NB4 (cell line): ENCODE data around the gene FSD1L.

Experiments used
- DNase-seq: peaks from one replicate; pipeline ENCODE4 v3.0.0; 2010; ENCODE audit warnings: low read depth
- H3K4me3 ChIP-seq: one replicate; pipeline ENCODE4 v1.5.1; 2011; ENCODE audit warnings: mild to moderate bottlenecking, low read depth, low read length, moderate library complexity
- MYC ChIP-seq: IDR thresholded peaks from 2 replicates; pipeline ENCODE4 v1.6.1; 2011; ENCODE audit warnings: low read depth, low read length
- POLR2A ChIP-seq: IDR thresholded peaks from 2 replicates; pipeline ENCODE4 v1.6.1; 2011; ENCODE audit warnings: mild to moderate bottlenecking; ENCODE audit not compliant: insufficient read length; ENCODE audit errors: extremely low read depth
- TF ChIP-seq, protein P1 (sequence below): IDR thresholded peaks from 2 replicates; pipeline ENCODE4 v1.6.1; 2011; ENCODE audit warnings: low read depth, low read length
- TF ChIP-seq, protein P2 (sequence below): IDR thresholded peaks from one replicate; pipeline ENCODE4 v1.5.1; 2012; ENCODE audit warnings: low read depth, low read length

Gene FSD1L

DNA sequence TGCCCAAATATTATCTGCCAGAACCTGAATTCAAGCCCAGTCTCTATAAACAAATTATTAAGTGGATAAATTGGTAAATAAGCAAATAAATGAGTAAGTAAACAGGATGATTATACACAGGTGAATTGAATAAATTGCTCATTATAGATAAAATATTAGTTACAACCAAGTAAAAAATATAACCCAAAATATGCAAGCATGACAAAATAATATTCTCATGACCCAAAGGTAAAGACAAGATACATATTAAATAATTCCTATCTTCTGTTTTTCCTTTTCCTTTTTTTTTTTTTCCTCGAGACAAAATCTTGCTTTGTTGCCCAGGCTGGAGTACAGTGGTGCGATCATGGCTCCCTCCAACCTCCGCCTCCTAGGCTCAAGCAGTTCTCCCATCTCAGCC lies 21.2 kb upstream of the FSD1L start:
- H3K4me3 ChIP-seq = no peak overlapping the region
- DNase-seq = no peak
- TF ChIP-seq, protein P1, sequence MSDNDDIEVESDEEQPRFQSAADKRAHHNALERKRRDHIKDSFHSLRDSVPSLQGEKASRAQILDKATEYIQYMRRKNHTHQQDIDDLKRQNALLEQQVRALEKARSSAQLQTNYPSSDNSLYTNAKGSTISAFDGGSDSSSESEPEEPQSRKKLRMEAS = no peak
- TF ChIP-seq MYC (no peak), POLR2A (no peak)
- TF ChIP-seq, protein P2, sequence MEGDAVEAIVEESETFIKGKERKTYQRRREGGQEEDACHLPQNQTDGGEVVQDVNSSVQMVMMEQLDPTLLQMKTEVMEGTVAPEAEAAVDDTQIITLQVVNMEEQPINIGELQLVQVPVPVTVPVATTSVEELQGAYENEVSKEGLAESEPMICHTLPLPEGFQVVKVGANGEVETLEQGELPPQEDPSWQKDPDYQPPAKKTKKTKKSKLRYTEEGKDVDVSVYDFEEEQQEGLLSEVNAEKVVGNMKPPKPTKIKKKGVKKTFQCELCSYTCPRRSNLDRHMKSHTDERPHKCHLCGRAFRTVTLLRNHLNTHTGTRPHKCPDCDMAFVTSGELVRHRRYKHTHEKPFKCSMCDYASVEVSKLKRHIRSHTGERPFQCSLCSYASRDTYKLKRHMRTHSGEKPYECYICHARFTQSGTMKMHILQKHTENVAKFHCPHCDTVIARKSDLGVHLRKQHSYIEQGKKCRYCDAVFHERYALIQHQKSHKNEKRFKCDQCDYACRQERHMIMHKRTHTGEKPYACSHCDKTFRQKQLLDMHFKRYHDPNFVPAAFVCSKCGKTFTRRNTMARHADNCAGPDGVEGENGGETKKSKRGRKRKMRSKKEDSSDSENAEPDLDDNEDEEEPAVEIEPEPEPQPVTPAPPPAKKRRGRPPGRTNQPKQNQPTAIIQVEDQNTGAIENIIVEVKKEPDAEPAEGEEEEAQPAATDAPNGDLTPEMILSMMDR = no peak

DNA sequence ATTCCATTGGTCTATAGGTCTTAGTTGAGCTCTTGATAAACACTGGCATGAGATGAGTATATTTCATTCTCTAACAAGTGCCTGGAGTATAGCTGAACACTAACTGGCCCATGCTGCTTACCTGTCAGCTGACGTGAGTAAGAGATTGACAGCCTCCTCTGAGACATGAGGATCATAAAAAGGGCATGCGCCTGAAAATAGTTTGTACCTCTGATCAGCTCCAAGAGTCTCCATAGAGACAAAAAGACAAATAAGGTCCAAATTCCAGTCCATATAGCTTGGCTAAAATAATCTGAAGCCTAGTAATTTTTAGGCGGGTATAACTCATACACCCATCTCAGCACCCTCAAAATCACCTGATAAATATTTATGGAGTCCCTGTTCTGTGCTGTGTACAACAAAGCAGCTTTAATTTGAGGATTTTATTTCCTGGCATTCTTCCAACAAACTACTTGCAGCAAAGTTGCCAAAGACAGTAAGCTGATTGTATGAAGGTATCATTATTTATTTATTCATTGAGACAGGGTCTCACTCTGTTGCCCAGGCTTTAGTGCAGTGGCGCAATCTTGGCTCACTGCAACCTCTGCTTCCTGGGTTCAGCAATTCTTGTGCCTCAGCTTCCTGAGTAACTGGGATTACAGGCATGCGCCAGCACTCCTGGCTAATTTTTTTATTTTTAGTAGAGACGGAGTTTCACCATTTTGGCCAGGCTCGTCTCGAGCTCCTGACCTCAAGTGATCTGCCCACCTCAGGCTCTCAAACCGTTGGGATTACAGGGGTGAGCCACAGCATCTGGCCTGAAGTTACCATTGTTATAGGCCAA lies 16.2 kb upstream of the FSD1L start:
- TF ChIP-seq, protein P2 = no peak
- no peak for TF ChIP-seq POLR2A
- DNase-seq = no peak
- H3K4me3 ChIP-seq = no peak overlapping the region

DNA sequence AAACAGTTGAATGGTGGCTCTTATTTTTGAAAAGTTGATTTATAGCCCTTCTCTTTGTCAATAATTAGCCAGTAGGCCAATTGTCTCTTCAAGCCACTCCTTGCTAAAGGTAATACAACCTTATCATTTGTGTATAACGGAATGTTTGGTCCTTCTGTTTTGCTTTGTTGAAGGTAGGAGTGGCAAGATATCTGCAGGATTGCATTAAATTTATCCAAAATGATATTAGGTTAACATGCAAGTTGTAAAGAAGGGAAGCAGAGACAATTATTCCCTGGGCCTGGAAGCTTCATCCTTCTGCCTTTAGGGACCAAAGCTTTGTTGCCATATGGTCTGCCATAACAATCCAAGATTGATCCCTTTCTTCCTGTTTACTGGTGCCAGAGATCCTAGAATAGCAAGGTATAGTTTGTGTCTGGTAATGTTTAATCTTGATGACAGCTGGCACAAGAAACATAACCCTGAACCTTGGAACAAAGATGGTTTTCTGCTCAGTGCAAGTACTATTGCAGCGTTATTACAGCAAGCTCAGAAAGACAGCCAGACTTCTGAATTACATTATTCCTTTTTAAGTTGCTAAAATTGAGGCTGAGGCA lies 15.5 kb upstream of the FSD1L start:
- H3K4me3 ChIP-seq = no peak overlapping the region
- DNase-seq = no peak
- TF ChIP-seq, protein P1 = no peak
- TF ChIP-seq MYC = no peak
- no peak for TF ChIP-seq POLR2A
- TF ChIP-seq, protein P2 = no peak

DNA sequence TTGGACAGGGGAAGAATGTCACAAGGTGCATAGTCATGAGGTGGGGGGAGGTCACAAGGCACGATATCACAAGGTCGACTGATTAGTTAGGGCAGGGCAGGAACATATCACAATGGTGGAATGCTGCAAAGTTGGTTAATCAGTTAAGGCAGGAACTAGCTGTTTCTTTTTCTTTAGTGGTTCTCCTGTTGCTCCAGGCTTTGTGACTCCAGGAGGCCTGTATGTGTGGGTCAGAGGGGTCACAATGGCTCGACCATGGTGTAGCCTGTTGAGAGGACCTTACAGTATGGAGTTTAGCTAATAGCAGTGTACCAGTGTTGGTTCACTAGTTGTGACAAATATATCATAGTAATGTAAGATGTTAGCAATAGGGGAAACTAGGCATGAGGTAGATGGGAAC lies 12.4 kb upstream of the FSD1L start:
- H3K4me3 ChIP-seq = no peak overlapping the region
- TF ChIP-seq POLR2A (no peak), MYC (no peak)
- TF ChIP-seq, protein P2 = no peak
- no peak for DNase-seq

DNA sequence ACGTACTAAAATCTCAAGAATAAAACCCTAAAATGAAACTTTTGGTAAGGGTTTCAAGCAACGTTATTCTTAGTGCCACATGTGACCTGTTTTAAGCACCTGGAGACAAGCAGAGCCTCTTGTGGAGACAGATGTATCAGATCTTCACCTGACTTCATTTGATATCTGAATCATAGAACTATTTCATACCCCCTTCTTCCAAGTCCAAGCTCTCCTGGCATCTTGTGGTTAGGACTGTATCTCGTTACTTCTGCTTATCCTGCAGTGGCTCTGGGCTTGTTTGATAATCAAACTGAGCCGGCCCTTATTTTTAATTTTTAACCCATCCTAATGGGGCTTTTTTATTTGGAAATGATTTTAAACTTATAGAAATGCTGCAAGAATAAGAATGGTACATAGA lies 11.1 kb upstream of the FSD1L start:
- H3K4me3 ChIP-seq = no peak overlapping the region
- DNase-seq = no peak
- TF ChIP-seq POLR2A = no peak
- TF ChIP-seq, protein P2 = no peak
- TF ChIP-seq MYC = no peak
- TF ChIP-seq, protein P1 = no peak
